HG02763 (cell line): ENCODE results near the gene CMSS1.
A peak's percentile ranks its signal among the peaks of the same experiment; 100 is the strongest.

Source experiments
- ATAC-seq: cut with Tn5 transposase; IDR thresholded peaks from one replicate; pipeline ENCODE4 v1.9.1; 2021; ENCODE audit warnings: mild to moderate bottlenecking, moderate library complexity; ENCODE audit not compliant: unreplicated experiment

Gene CMSS1

DNA sequence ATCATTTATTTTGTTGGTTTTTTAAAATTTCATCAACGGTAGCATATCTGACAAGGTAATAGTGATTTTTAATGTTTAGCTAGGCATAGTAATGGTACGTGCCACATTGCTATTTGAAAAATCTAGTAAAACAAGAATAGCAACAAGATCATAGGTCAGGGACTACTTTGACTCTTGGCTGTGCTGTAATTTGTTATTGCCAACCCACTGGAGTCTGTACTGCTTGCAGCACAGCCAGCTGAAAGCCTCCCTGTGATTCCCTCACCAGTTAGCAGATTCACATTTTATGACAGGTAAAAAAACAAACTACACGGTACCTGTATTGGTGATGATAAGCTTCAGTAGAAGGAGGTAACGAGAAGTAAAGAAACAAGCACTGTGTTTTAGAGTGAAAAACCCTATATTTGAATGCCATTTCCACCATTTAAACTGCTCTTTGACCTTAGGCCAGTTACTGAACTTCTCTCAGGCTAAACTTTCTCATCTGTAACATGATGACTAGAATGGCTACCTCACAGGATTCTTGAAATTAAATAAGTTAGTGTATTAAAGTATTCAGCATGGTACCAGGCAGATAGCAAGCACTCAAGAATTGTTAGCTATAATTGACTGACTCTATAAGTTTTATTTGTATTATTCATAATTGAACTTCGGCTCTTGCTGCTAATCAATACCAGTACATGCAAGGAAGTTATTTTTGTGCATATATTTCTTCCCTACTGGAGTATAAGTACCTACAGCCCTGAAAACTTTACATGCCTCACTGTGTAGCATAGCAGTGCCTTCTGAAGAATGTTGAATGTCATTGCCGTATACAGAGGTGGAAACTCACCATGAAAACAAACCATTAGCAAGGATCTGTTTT, 280.5 kb downstream of the CMSS1 start:
- ATAC-seq = no peak

DNA sequence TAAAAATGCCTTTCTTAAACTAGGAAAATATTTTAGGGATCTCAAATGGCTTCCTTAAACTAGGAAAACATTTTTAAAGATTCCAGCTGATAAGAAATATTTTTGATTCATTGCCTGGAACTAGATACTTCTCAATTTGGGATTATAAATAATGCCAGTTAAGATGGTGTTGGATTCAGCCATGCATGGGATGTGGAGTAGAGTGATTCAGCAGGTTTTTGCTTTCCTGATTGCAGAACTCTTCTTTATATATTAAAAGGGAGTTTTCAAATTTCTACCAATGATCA, 281.1 kb downstream of the CMSS1 start:
- no peak for ATAC-seq

GRCh38 chr3:100099621-100100020, 282.0 kb downstream of the CMSS1 start:
- ATAC-seq = no peak

- no peak for ATAC-seq
These were observed 282.8 kb downstream of the CMSS1 start for GRCh38 chr3:100100425-100100824.

GRCh38 chr3:100102757-100103156, 285.1 kb downstream of the CMSS1 start:
- no peak for ATAC-seq

DNA sequence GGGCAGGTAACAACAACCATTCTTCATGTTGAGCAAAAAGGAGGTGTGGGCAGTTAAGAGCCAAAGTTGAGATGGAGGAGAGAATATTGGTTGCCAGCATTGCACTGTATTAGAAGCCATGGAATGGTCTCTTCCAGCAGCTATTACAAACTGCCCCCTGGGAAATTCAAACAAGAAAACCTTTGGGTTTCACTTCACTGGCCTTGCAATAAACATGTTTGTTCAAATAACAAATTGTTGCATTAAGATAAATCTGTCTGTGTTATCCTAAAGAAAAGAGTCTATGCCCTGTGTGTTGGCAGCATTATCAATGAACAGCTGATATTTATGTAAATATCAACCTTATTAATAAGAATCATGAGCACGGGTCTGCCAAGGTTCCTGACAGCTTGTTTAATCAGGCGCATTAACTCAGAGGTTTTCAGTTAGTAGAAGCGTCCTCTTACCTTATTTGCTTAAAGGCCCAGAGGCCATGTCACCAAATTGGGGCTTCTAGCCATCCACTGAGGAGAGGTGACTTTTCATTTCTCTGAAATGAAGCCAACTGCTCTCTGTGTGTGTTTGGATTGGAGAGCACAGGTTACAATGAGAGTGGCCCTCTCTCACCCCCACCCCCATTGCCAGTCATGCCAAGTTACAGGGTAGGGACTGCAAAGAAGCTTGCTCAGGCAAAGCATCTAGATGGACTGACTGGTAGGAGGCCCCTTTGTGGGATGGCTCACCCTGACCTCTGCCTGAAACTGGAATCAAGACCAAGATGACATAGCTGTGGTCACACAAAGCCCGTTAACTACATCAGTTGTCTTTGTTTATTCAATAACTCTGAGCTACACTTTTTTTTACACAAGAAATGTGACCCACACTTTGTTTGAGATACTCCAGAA, 286.1 kb downstream of the CMSS1 start:
- ATAC-seq = peak; percentile 82

DNA sequence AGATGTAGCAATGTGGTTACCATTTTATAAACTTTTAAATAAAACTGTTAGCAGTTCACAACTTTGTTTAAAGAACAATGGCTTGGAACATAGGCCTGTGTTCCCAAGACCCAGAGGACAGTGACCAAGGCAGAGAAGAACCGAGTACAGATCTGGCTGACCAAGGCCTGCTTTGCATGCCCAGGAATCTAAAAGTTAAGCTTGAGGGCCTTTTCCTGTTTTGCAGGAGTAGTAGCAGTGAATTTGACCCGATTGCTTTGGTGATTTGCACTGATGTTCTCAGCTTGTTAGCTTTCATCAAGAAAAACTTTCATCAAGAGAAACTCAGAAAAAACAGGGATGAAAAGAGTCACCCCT, 286.8 kb downstream of the CMSS1 start:
- peak; percentile 40 for ATAC-seq

DNA sequence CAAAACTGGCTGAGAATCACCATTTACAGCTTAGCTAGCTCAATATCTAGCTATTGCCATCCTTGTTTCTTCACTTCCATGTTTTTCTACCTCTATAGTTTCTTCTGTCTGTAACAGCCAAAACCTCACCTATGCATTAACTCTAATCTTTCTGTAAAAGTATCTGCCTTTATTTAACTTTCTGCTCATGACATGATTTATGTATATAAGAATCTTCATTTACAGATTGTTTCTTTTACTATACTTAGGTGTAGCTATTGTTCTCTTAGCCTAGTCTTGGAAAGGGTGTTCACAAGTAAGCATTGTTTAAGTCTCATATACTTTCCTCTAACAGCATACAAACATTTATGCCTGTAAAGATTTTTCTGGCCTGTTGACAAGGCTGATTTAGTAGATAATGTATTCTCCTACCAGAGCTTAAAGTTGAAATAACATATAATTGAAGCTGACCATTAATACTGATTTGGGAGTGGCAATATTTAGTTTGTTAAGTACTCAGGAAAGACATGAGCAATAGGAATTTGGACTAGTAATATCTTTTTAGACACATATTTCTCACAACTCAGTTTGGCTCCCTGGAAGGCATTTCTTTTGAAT, 287.3 kb downstream of the CMSS1 start:
- no peak for ATAC-seq

- ATAC-seq = peak; percentile 36
These were observed 287.8 kb downstream of the CMSS1 start for GRCh38 chr3:100105501-100105900.

DNA sequence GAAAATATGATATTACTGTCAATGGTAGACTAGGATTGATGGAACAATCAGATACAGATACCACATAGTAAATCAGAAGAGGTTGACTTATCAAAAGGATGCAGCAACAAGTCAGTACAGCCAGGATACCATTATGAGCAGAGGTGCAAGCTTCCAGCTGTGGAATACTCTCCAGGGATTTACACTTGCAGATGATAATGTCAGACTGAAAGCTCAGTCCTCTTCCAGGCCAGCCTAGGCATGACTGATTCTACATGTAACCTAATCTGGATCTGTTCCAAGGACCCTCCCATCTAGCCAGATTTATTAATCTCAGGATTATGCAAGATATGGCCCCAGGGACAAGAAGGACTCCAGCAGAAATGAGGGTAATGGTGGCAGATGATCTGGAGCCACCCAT, 288.4 kb downstream of the CMSS1 start:
- ATAC-seq = no peak

DNA sequence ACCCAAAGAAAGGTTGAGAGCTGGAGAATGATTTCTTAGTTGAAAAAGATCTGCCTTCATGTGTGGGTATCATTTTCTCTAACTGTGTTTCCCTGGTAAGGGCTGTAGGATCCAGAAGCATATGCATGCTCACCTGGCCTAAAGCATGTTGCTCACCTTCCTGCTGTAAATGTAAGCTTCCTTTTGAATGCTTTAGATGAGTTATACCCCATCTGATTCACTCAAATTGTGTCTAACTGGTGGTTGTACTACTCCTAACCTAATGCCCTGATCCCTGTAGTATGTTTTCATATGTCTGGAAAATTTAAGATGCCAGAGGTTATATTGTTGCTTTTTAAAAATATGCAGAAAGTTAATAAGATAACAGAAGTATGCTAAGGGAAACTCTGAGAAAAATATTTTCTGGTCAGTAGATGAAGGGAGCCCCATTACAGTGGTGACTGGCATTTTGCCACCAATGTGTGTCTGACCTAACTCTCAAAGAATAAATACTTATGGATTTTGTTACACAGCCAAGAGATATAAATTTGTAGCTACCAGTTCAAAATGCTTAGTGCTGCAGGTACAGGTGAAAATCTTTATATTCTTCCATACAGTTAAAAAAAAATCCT, 289.0 kb downstream of the CMSS1 start:
- ATAC-seq = no peak

GRCh38 chr3:100107221-100107814, 289.7 kb downstream of the CMSS1 start:
- ATAC-seq = no peak

DNA sequence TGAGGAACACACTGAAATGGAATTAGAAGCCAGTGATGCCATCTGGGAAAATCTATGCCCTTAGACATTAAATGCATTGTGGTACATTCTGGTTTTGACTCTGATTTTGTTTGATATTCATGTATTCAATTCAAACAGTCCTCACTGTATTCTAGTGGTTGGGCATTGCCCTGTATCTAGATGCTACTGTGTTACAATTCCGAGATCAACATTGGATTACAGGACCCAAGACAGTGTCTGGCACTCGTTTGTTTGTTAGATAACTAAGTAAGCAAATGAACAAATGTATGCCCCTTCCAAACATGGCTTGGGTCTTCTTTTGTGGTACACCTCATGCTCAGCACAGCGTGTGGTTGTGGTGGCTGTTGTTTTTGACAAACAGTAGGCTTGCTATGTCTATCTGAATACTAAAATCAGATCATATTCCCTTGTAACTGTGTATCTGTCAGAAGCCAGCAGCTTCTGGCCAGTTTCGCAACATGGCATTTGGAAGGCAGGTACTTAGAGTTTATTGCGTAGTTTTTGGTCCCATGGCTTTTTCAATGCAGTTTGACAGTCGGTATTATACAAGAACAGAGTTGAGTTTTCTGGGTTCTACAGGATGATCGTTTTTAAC, 290.9 kb downstream of the CMSS1 start:
- no peak for ATAC-seq

GRCh38 chr3:100110162-100110561, 292.5 kb downstream of the CMSS1 start:
- ATAC-seq = no peak

DNA sequence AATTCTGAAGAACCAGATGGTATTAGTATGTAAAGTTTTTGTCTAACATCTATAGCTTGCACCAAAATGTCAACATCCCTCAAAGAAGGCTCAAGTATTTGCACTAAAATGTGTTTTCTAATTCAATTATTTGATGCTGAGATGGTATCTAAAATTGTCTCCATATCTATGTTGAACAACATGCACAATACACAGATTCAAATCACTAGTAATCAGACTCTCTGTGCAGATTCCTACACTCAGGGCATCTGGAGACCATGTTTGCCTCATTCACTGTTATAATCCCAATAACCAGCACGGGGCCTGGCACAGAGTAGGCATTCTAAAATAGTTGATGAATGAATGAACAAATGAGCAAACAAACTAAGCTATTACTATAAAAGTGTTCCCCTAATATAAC, 294.1 kb downstream of the CMSS1 start:
- no peak for ATAC-seq

DNA sequence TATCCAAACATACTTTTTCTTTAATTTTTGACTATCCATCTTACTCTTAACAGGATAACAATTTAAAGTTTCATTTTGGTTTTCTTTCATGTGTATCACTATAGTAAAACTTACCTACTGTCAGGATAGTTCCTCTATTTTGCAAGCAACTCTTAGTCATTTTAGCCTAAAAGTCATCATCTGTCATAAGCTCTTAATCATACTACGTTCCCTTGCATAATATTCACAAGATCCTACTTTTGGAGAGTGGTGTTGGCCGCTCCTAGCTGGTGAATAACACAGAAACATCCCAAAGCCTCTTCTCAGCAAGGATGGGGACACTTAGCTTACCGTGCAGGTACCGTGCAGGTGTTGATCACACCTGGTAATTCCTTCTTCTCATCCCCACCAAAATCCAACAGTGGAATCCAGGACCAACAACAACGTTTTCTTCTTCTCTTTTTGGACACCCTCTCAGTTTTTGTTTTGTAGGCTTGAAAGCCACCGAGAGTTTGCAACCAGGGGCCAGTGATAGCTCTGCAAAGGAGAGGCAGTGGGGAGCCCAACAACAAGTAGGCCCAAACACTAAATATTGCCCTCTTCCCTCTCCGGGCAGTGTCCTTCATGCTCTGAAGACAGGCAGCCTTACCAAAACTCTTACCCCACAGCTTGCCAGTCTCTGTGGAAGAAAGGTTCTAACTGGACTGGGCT, 296.2 kb downstream of the CMSS1 start:
- no peak for ATAC-seq

GRCh38 chr3:100114413-100115030, 296.9 kb downstream of the CMSS1 start, which contains the start of gene FILIP1L:
FILIP1L (minus strand) TSS chr3:100114501.
- no peak for ATAC-seq

GRCh38 chr3:100117093-100117492, 299.4 kb downstream of the CMSS1 start:
- ATAC-seq = no peak

DNA sequence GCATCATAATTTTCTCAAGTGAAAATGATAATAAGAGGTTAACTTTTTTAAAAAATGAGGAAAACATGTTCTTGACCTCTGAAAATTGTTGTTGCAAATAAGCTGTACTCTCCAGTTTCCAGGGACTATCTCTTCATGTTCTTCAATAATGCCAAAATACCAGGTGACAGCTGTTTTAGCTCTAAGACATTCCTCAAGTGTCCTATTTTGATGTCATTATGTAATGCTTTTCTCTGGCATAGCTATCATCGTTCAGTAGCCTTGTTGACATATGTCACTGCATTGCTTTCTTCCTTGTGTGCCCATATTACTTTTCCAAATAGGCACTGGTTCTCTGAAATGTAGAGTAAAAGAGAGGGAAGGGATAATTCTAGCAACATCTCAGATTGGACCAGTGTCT, 302.4 kb downstream of the CMSS1 start:
- ATAC-seq = no peak
